SK-N-SH treated with all-trans-retinoic acid at 6 μM for 48 hours (cell line): ENCODE data around the gene COA7.
"Not testable (repeated sequence)": the region's sequence is repeated elsewhere in the genome, so short reads cannot be mapped to it uniquely, and the experiment has no call there.

ENCODE experiments used
- ATAC-seq: fragments of 200-7000 bp; cut with Tn5 transposase; 3 replicates; pipeline ENCODE4 v1.9.1; 2020; ENCODE audit warnings: mild to moderate bottlenecking, moderate library complexity
- ARNTL ChIP-seq: fragments of 450-650 bp; formaldehyde crosslinking; IDR thresholded peaks from 2 replicates; pipeline ENCODE4 v1.5.0; 2020; ENCODE audit warnings: low read depth, mild to moderate bottlenecking, moderate library complexity, borderline replicate concordance
- CSDC2 ChIP-seq: fragments of 250-450 bp; sonication (Bioruptor Pico); IDR thresholded peaks from 2 replicates; pipeline ENCODE4 v1.5.0; 2020; ENCODE audit warnings: mild to moderate bottlenecking, moderate library complexity
- ESRRG ChIP-seq: fragments of 250-450 bp; sonication (Bioruptor Pico); IDR thresholded peaks from 2 replicates; pipeline ENCODE4 v1.6.1; 2021; ENCODE audit warnings: mild to moderate bottlenecking
- GLIS3 ChIP-seq: fragments of 250-450 bp; sonication (Bioruptor Pico); IDR thresholded peaks from 2 replicates; pipeline ENCODE4 v1.5.0; 2020; ENCODE audit warnings: mild to moderate bottlenecking, moderate library complexity
- ISL1 ChIP-seq: fragments of 250-450 bp; sonication (Bioruptor Pico); IDR thresholded peaks from 2 replicates; pipeline ENCODE4 v2.1.2; 2022; ENCODE audit warnings: mild to moderate bottlenecking, moderate library complexity
- OSR1 ChIP-seq: fragments of 250-450 bp; sonication (Bioruptor Pico); IDR thresholded peaks from 2 replicates; pipeline ENCODE4 v1.8.0; 2022; ENCODE audit warnings: moderate library complexity, mild to moderate bottlenecking, inconsistent platforms
- PPARA ChIP-seq: fragments of 250-450 bp; sonication (Bioruptor Pico); IDR thresholded peaks from 2 replicates; pipeline ENCODE4 v1.5.0; 2020; ENCODE audit warnings: mild to moderate bottlenecking, borderline replicate concordance
- RARB ChIP-seq: fragments of 250-450 bp; sonication (Bioruptor Pico); IDR thresholded peaks from 2 replicates; pipeline ENCODE4 v1.8.0; 2021; ENCODE audit warnings: mild to moderate bottlenecking, moderate library complexity
- TCF4 ChIP-seq: fragments of 250-450 bp; sonication (Bioruptor Pico); IDR thresholded peaks from 2 replicates; pipeline ENCODE4 v1.8.0; 2021; ENCODE audit warnings: mild to moderate bottlenecking, moderate library complexity, borderline replicate concordance
- TOX ChIP-seq: fragments of 250-450 bp; sonication (Bioruptor Pico); IDR thresholded peaks from 2 replicates; pipeline ENCODE4 v1.8.0; 2021; ENCODE audit warnings: mild to moderate bottlenecking, moderate library complexity, borderline replicate concordance
- ZC3H10 ChIP-seq: fragments of 250-450 bp; sonication (Bioruptor Pico); IDR thresholded peaks from 2 replicates; pipeline ENCODE4 v1.5.1; 2021; ENCODE audit warnings: mild to moderate bottlenecking, moderate library complexity
- ZFP3 ChIP-seq: fragments of 250-450 bp; sonication (Bioruptor Pico); IDR thresholded peaks from 2 replicates; pipeline ENCODE4 v1.5.0; 2020; ENCODE audit warnings: mild to moderate bottlenecking, moderate library complexity
- ZFP30 ChIP-seq: fragments of 450-650 bp; formaldehyde crosslinking; IDR thresholded peaks from 2 replicates; pipeline ENCODE4 v1.5.0; 2022; ENCODE audit warnings: mild to moderate bottlenecking, moderate library complexity
- ZNF565 ChIP-seq: fragments of 450-650 bp; formaldehyde crosslinking; conservative IDR thresholded peaks from 2 replicates; pipeline ENCODE4 v1.5.0; 2020; ENCODE audit warnings: low read depth, mild to moderate bottlenecking, moderate library complexity
- ZNF70 ChIP-seq: fragments of 450-650 bp; formaldehyde crosslinking; IDR thresholded peaks from 2 replicates; pipeline ENCODE4 v1.5.0; 2020; ENCODE audit warnings: mild to moderate bottlenecking, moderate library complexity
- ZNF8 ChIP-seq: fragments of 450-650 bp; formaldehyde crosslinking; IDR thresholded peaks from 2 replicates; pipeline ENCODE4 v1.5.0; 2020; ENCODE audit warnings: mild to moderate bottlenecking, moderate library complexity
- TF ChIP-seq, protein P1 (sequence below): fragments of 250-450 bp; sonication (Bioruptor Pico); IDR thresholded peaks from 2 replicates; pipeline ENCODE4 v1.5.0; 2020; ENCODE audit warnings: mild to moderate bottlenecking, moderate library complexity
- TF ChIP-seq, protein P2 (sequence below): fragments of 250-450 bp; sonication (Bioruptor Pico); IDR thresholded peaks from 2 replicates; pipeline ENCODE4 v1.8.0; 2021; ENCODE audit warnings: low read depth, mild to moderate bottlenecking, moderate library complexity, borderline replicate concordance
- TF ChIP-seq, protein P3 (sequence below): fragments of 250-450 bp; sonication (Bioruptor Pico); IDR thresholded peaks from 2 replicates; pipeline ENCODE4 v1.8.0; 2020; ENCODE audit warnings: mild to moderate bottlenecking, moderate library complexity, borderline replicate concordance
- TF ChIP-seq, protein P4 (sequence below): fragments of 250-450 bp; sonication (Bioruptor Pico); IDR thresholded peaks from 2 replicates; pipeline ENCODE4 v1.5.1; 2020; ENCODE audit warnings: low read depth, mild to moderate bottlenecking, moderate library complexity

The COA7 gene

DNA sequence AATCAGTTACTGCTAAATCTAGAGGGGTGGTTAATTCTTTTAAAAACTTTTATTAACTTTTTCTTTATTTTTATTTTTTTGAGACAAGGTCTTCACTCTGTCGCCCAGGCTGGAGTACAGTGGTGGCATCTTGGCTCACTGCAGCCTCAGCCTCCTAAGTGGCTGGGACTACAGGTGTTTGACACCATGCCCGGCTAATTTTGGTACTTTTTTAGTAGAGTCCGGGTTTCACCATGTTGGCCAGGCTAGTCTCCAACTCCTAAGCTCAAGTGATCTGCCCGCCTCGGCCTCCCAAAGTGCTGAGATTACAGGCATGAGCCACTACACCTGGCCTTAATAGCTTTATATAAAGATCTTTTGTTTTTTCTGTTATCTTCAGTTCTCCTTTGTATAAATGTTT lies 40.0 kb upstream of the COA7 start:
- TF ChIP-seq ZFP3 (CRISPR knock-in tag) = no peak
- no peak for TF ChIP-seq RARB (CRISPR knock-in tag)
- TF ChIP-seq, protein P1, sequence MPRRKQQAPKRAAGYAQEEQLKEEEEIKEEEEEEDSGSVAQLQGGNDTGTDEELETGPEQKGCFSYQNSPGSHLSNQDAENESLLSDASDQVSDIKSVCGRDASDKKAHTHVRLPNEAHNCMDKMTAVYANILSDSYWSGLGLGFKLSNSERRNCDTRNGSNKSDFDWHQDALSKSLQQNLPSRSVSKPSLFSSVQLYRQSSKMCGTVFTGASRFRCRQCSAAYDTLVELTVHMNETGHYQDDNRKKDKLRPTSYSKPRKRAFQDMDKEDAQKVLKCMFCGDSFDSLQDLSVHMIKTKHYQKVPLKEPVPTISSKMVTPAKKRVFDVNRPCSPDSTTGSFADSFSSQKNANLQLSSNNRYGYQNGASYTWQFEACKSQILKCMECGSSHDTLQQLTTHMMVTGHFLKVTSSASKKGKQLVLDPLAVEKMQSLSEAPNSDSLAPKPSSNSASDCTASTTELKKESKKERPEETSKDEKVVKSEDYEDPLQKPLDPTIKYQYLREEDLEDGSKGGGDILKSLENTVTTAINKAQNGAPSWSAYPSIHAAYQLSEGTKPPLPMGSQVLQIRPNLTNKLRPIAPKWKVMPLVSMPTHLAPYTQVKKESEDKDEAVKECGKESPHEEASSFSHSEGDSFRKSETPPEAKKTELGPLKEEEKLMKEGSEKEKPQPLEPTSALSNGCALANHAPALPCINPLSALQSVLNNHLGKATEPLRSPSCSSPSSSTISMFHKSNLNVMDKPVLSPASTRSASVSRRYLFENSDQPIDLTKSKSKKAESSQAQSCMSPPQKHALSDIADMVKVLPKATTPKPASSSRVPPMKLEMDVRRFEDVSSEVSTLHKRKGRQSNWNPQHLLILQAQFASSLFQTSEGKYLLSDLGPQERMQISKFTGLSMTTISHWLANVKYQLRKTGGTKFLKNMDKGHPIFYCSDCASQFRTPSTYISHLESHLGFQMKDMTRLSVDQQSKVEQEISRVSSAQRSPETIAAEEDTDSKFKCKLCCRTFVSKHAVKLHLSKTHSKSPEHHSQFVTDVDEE (CRISPR knock-in tag) = no peak
- TF ChIP-seq ZC3H10 (CRISPR knock-in tag) = no peak
- no peak for TF ChIP-seq ARNTL (CRISPR knock-in tag)
- TF ChIP-seq, protein P2, sequence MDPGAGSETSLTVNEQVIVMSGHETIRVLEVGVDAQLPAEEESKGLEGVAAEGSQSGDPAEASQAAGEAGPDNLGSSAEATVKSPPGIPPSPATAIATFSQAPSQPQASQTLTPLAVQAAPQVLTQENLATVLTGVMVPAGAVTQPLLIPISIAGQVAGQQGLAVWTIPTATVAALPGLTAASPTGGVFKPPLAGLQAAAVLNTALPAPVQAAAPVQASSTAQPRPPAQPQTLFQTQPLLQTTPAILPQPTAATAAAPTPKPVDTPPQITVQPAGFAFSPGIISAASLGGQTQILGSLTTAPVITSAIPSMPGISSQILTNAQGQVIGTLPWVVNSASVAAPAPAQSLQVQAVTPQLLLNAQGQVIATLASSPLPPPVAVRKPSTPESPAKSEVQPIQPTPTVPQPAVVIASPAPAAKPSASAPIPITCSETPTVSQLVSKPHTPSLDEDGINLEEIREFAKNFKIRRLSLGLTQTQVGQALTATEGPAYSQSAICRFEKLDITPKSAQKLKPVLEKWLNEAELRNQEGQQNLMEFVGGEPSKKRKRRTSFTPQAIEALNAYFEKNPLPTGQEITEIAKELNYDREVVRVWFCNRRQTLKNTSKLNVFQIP (CRISPR knock-in tag) = no peak
- no peak for TF ChIP-seq TOX (CRISPR knock-in tag)
- no peak for TF ChIP-seq ZNF70 (CRISPR knock-in tag)
- no peak for TF ChIP-seq PPARA (CRISPR knock-in tag)
- no peak for TF ChIP-seq ESRRG
- TF ChIP-seq, protein P3, sequence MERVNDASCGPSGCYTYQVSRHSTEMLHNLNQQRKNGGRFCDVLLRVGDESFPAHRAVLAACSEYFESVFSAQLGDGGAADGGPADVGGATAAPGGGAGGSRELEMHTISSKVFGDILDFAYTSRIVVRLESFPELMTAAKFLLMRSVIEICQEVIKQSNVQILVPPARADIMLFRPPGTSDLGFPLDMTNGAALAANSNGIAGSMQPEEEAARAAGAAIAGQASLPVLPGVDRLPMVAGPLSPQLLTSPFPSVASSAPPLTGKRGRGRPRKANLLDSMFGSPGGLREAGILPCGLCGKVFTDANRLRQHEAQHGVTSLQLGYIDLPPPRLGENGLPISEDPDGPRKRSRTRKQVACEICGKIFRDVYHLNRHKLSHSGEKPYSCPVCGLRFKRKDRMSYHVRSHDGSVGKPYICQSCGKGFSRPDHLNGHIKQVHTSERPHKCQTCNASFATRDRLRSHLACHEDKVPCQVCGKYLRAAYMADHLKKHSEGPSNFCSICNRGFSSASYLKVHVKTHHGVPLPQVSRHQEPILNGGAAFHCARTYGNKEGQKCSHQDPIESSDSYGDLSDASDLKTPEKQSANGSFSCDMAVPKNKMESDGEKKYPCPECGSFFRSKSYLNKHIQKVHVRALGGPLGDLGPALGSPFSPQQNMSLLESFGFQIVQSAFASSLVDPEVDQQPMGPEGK = no peak
- TF ChIP-seq OSR1 (CRISPR knock-in tag) = no peak
- ATAC-seq = no peak

DNA sequence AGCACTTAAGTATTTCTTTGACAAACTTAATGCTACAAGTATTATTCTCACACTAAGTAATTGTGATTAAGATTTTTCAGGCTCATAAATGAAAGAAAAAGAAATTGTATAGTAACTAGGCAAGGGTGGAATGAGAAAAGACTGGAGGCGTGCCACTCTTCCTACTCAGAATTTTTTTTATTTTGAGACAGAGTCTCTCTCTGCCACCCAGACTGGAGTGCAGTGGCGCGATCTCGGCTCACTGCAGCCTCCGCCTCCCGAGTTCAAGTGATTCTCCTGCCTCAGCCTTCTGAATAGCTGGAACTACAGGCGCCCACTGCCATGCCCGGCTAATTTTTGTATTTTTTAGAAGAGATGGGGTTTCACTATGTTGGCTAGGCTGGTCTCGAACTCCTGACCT lies 37.2 kb upstream of the COA7 start:
- not testable (repeated sequence) for ATAC-seq

DNA sequence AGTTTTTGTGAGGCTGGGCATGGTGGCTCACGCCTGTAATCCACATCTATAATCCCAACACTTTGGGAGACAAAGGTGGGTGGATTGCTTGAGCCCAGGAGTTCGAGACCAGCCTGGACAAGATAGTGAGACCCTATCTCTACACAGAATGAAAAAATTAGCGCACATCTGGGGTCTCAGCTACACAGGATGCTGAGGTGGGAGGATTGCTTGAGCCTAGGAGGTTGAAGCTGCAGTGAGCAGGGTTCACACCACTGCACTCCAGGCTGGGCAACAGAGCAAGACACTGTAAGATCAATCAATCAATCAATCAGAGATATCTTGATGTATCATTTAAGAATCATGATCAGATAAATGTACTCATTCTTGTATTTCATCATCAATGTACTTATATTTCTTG lies 35.2 kb upstream of the COA7 start:
- TF ChIP-seq ZNF8 (CRISPR knock-in tag) (no peak), ZFP30 (CRISPR knock-in tag) (no peak), PPARA (CRISPR knock-in tag) (no peak), ZFP3 (CRISPR knock-in tag) (no peak), TOX (CRISPR knock-in tag) (no peak), RARB (CRISPR knock-in tag) (no peak), ZC3H10 (CRISPR knock-in tag) (no peak), ISL1 (CRISPR knock-in tag) (no peak), TCF4 (CRISPR knock-in tag) (no peak), ARNTL (CRISPR knock-in tag) (no peak), GLIS3 (CRISPR knock-in tag) (no peak), CSDC2 (CRISPR knock-in tag) (no peak), ZNF565 (CRISPR knock-in tag) (no peak), ESRRG (no peak)
- TF ChIP-seq, protein P4, sequence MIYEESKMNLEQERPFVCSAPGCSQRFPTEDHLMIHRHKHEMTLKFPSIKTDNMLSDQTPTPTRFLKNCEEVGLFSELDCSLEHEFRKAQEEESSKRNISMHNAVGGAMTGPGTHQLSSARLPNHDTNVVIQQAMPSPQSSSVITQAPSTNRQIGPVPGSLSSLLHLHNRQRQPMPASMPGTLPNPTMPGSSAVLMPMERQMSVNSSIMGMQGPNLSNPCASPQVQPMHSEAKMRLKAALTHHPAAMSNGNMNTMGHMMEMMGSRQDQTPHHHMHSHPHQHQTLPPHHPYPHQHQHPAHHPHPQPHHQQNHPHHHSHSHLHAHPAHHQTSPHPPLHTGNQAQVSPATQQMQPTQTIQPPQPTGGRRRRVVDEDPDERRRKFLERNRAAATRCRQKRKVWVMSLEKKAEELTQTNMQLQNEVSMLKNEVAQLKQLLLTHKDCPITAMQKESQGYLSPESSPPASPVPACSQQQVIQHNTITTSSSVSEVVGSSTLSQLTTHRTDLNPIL (CRISPR knock-in tag) = no peak
- TF ChIP-seq, protein P3 = no peak
- TF ChIP-seq, protein P2 (CRISPR knock-in tag) = no peak
- TF ChIP-seq, protein P1 (CRISPR knock-in tag) = no peak
- ATAC-seq = no peak
